HTERT RPE-1 (cell line): ENCODE results near the gene SAMMSON.

Source experiments
- in situ Hi-C: fragments of 300-500 bp; cut with MboI; formaldehyde crosslinking; loops from 4 replicates; pipeline ENCODE4 v1.14.3; 2020; ENCODE audit warnings: low sequenced_read_pairs

SAMMSON gene

GRCh38 chr3:69999140-70000027 is at the start of gene SAMMSON:
TSS of gene SAMMSON (plus strand) at chr3:69999733.
- in situ Hi-C loops, result no loop called here

- in situ Hi-C loops, result no loop called here
These were observed 47.9 kb upstream of the SAMMSON start for GRCh38 chr3:69951616-69952015.

GRCh38 chr3:69959581-69959980 is 40.0 kb upstream of the SAMMSON start:
- in situ Hi-C loops, result no loop called here

GRCh38 chr3:69961706-69962439 is 37.7 kb upstream of the SAMMSON start:
- in situ Hi-C loops, result no loop called here

- in situ Hi-C loops, result no loop called here
These were observed 35.9 kb upstream of the SAMMSON start for GRCh38 chr3:69963643-69964042.

- in situ Hi-C loops, result no loop called here
These were observed 32.4 kb upstream of the SAMMSON start for GRCh38 chr3:69967156-69967555.

- in situ Hi-C loops, result no loop called here
These were observed 28.7 kb upstream of the SAMMSON start for GRCh38 chr3:69970827-69971226.

- in situ Hi-C loops, result no loop called here
These were observed 26.9 kb upstream of the SAMMSON start for GRCh38 chr3:69972672-69973071.

- in situ Hi-C loops, result no loop called here
These were observed 23.5 kb upstream of the SAMMSON start for GRCh38 chr3:69976021-69976420.

GRCh38 chr3:69983546-69984265 is 15.8 kb upstream of the SAMMSON start:
- in situ Hi-C loops, result no loop called here

- in situ Hi-C loops, result no loop called here
These were observed 14.3 kb upstream of the SAMMSON start for GRCh38 chr3:69985266-69985665.

- in situ Hi-C loops, result no loop called here
These were observed 13.1 kb upstream of the SAMMSON start for GRCh38 chr3:69986419-69986818.

- in situ Hi-C loops, result no loop called here
These were observed 11.7 kb upstream of the SAMMSON start for GRCh38 chr3:69987833-69988232.

- in situ Hi-C loops, result no loop called here
These were observed 5.8 kb upstream of the SAMMSON start for GRCh38 chr3:69993757-69994156.

GRCh38 chr3:69994919-69995318 is 4.6 kb upstream of the SAMMSON start:
- in situ Hi-C loops, result no loop called here

- in situ Hi-C loops, result no loop called here
These were observed 1.8 kb upstream of the SAMMSON start for GRCh38 chr3:69997631-69998307.

- in situ Hi-C loops, result no loop called here
These were observed 784 bp upstream of the SAMMSON start for GRCh38 chr3:69998759-69999139.

GRCh38 chr3:70000028-70000410 is 486 bp downstream of the SAMMSON start:
- in situ Hi-C loops, result no loop called here

- in situ Hi-C loops, result no loop called here
These were observed 1.1 kb downstream of the SAMMSON start for GRCh38 chr3:70000563-70001081.

- in situ Hi-C loops, result no loop called here
These were observed 3.6 kb downstream of the SAMMSON start for GRCh38 chr3:70003119-70003518.

GRCh38 chr3:70006089-70006488 is 6.6 kb downstream of the SAMMSON start:
- in situ Hi-C loops, result no loop called here
